Psoas muscle (tissue), 8 donors: Measurements from ENCODE around the gene IL1RAPL1. TPM values are rescaled to one million over a fixed set of nuclear protein-coding genes. Genes with fewer than 3 reads are reported as not detected.

Experiments
- ATAC-seq, 4 donors: fragments of 200-7000 bp; cut with Tn5 transposase; one replicate each; pipeline ENCODE4 v1.9.1; 2020; ENCODE audit warnings: moderate library complexity in 3 of 4, mild to moderate bottlenecking in 2 of 4
- DNase-seq, 2 donors: peaks; one replicate each; pipeline ENCODE4 v3.0.0-alpha.2; 2020
- H3K27ac ChIP-seq: fragments of 200-600 bp; one replicate; pipeline ENCODE4 v1.8.0; 2022
- H3K27me3 ChIP-seq, 3 donors: fragments of 200-600 bp in 1 of 3; one replicate each; pipeline versions ENCODE4 v1.6.1 to v1.8.0; 2013 to 2022; ENCODE audit warnings: low read length in 2 of 3, mild to moderate bottlenecking in 2 of 3, moderate library complexity in 1 of 3; ENCODE audit not compliant: insufficient read depth in 3 of 3
- H3K36me3 ChIP-seq, 2 donors: fragments of 200-600 bp in 1 of 2; one replicate each; pipeline versions ENCODE4 v1.6.1 to v1.8.0; 2013 to 2022; ENCODE audit warnings: low read depth in 1 of 2, mild to moderate bottlenecking in 1 of 2, moderate library complexity in 1 of 2; ENCODE audit not compliant: insufficient read depth in 1 of 2
- H3K4me1 ChIP-seq: fragments of 200-600 bp; one replicate; pipeline ENCODE4 v1.8.0; 2022
- H3K4me3 ChIP-seq: fragments of 200-600 bp; one replicate; pipeline ENCODE4 v1.8.0; 2022; ENCODE audit warnings: mild to moderate bottlenecking
- H3K9me3 ChIP-seq: fragments of 200-600 bp; one replicate; pipeline ENCODE4 v1.8.0; 2022
- CTCF ChIP-seq: fragments of 200-600 bp; IDR thresholded peaks from one replicate; pipeline ENCODE4 v1.8.0; 2022; ENCODE audit warnings: antibody characterized with exemption
- WGBS, 3 donors: extraction: QIAGEN DNeasy Blood & Tissue Kit; methylation state at CpG; one replicate each; pipeline versions ENCODE4 v1.1.6 to v1.1.7; 2013; 5-methylcytosine and 5-hydroxymethylcytosine counted together
- intact Hi-C, 2 donors: fragments of 100-400 bp; cut with DNase I; formaldehyde crosslinking; loops; one replicate each; pipeline versions ENCODE4 v1.11.0 to v1.14.2; 2022
- polyA plus RNA-seq, 3 donors: library from polyadenylated mRNA; stranded (reverse); fragments of 200-250 nt; gene quantifications; one replicate each; pipeline ENCODE4 v1.2.3, GENCODE V29; 2013
- total RNA-seq, 4 donors: library from RNA; stranded (reverse); fragmentation: NEBNext Ultra II Directional in 2 of 4; extraction: Animal tissue kit (Norgen Biotek cat#: 25700) in 2 of 4; gene quantifications; one replicate each; pipeline versions ENCODE4 v1.2.1 to v1.2.4, GENCODE V29; 2021 to 2023
- donor health status: healthy with polysubstance abuse.
- donor health status: DM: no; HTN: no; CAD: no; lungs with moderate emphysema.
- donor health status: Bipolar disorder and iron deficiency.
- donor health status: healthy.
- donor health status: DM: yes; HTN: yes; CAD: no.
- donor health status: DM: no; HTN: no; CAD: no.
- donor health status: DM: no; HTN: no; CAD: no.
- donor health status: DM: yes; HTN: yes; CAD: no.

Gene IL1RAPL1
- total and polyA plus RNA-seq, 7 donors = 0.04 to 0.50 (median 0.19) TPM; not detected in 1

GRCh38 chrX:29665532-29665931 lies 1078.3 kb downstream of the IL1RAPL1 start:
- Histone ChIP-seq H3K27ac (no peak overlapping the region), H3K27me3 (no peaks in the 10 kb centered on the region), H3K4me3 (no peak overlapping the region), H3K36me3 (no peaks in the 10 kb centered on the region), H3K4me1 (no peaks in the 10 kb centered on the region), H3K9me3 (no peaks in the 10 kb centered on the region)
- ATAC-seq = no peak
- intact Hi-C loops = no loop called here
- WGBS, 3 donors = 86 to 88% (median 88%) methylated on average over 1 of the region's 1 CpG
- DNase-seq = no peak
- TF ChIP-seq CTCF = no peak

GRCh38 chrX:29666366-29666765 lies 1079.1 kb downstream of the IL1RAPL1 start:
- no peak for DNase-seq
- ATAC-seq = no peak
- no peak for TF ChIP-seq CTCF
- no peaks in the 10 kb centered on the region for H3K36me3 ChIP-seq
- H3K9me3 ChIP-seq = no peaks in the 10 kb centered on the region
- 42 to 67% (median 52%) methylated on average over 5 of the region's 5 CpGs for WGBS, 3 donors
- no peaks in the 10 kb centered on the region for H3K4me1 ChIP-seq
- no peak overlapping the region for H3K4me3 ChIP-seq
- H3K27me3 ChIP-seq = no peaks in the 10 kb centered on the region
- intact Hi-C loops = no loop called here
- no peak overlapping the region for H3K27ac ChIP-seq

GRCh38 chrX:29671421-29671820 lies 1084.2 kb downstream of the IL1RAPL1 start:
- no peaks in the 10 kb centered on the region for H3K36me3 ChIP-seq
- DNase-seq (no peak), ATAC-seq (no peak)
- 68 to 92% (median 90%) methylated on average over 5 of the region's 5 CpGs for WGBS, 3 donors
- no peaks in the 10 kb centered on the region for H3K27me3 ChIP-seq
- intact Hi-C loops = no loop called here
- H3K4me1 ChIP-seq = no peaks in the 10 kb centered on the region
- H3K27ac ChIP-seq = no peak overlapping the region
- no peak overlapping the region for H3K4me3 ChIP-seq
- TF ChIP-seq CTCF = no peak
- no peaks in the 10 kb centered on the region for H3K9me3 ChIP-seq

- Histone ChIP-seq H3K36me3 (no peaks in the 10 kb centered on the region), H3K4me1 (no peaks in the 10 kb centered on the region), H3K9me3 (no peaks in the 10 kb centered on the region), H3K4me3 (no peak overlapping the region), H3K27me3 (no peaks in the 10 kb centered on the region), H3K27ac (no peak overlapping the region)
- TF ChIP-seq CTCF = no peak
- intact Hi-C loops = no loop called here
- no peak for DNase-seq
- no peak for ATAC-seq
These were observed 1100.4 kb downstream of the IL1RAPL1 start for GRCh38 chrX:29687687-29688086.

GRCh38 chrX:29690061-29690460 lies 1102.8 kb downstream of the IL1RAPL1 start:
- Histone ChIP-seq H3K4me3 (no peak overlapping the region), H3K27ac (no peak overlapping the region), H3K27me3 (no peaks in the 10 kb centered on the region), H3K4me1 (no peaks in the 10 kb centered on the region), H3K9me3 (no peaks in the 10 kb centered on the region), H3K36me3 (no peaks in the 10 kb centered on the region)
- ATAC-seq (no peak), DNase-seq (no peak)
- 65 to 73% (median 67%) methylated on average over 3 of the region's 3 CpGs for WGBS, 3 donors
- intact Hi-C loops = no loop called here
- TF ChIP-seq CTCF = no peak
